K562 (cell line): ENCODE measurements around the gene C4BPB. TPM values are rescaled to one million over a fixed set of nuclear protein-coding genes. Genes with fewer than 3 reads are reported as not detected.

Experiments
- GTF2F1 ChIP-seq: IDR thresholded peaks from 2 replicates; pipeline ENCODE4 v1.6.1; 2011; ENCODE audit warnings: low read depth, low read length, improper control_type of control experiment
- HNRNPK ChIP-seq: fragments of 200-400 bp; formaldehyde crosslinking; IDR thresholded peaks from one replicate; pipeline ENCODE4 v1.6.1; 2018; ENCODE audit warnings: mild to moderate bottlenecking, low read depth, low read length; ENCODE audit not compliant: poor library complexity, severe bottlenecking
- LCOR ChIP-seq: sonication (generic); formaldehyde crosslinking; IDR thresholded peaks from 2 replicates; pipeline ENCODE4 v1.8.0; 2022; ENCODE audit warnings: mild to moderate bottlenecking, missing genetic modification reagents
- MGA ChIP-seq: fragments of 450-650 bp; IDR thresholded peaks from 2 replicates; pipeline ENCODE4 v1.6.1; 2016; ENCODE audit warnings: mild to moderate bottlenecking, moderate library complexity
- SMARCE1 ChIP-seq: fragments of 450-650 bp; IDR thresholded peaks from 2 replicates; pipeline ENCODE4 v1.7.1; 2016; ENCODE audit warnings: mild to moderate bottlenecking
- SP1 ChIP-seq: sonication (generic); formaldehyde crosslinking; IDR thresholded peaks from 2 replicates; pipeline ENCODE4 v1.8.1; 2022; ENCODE audit warnings: mild to moderate bottlenecking, missing genetic modification reagents
- U2AF2 ChIP-seq: fragments of 200-400 bp; formaldehyde crosslinking; optimal IDR thresholded peaks from 2 replicates; pipeline ENCODE3; 2017; ENCODE audit warnings: low read depth, mild to moderate bottlenecking, low read length
- ZC3H4 ChIP-seq: sonication (generic); formaldehyde crosslinking; IDR thresholded peaks from 2 replicates; pipeline ENCODE4 v1.9.0; 2021; ENCODE audit warnings: missing genetic modification reagents, borderline replicate concordance
- ZNF324 ChIP-seq: fragments of 250-450 bp; sonication (Bioruptor Pico); IDR thresholded peaks from 2 replicates; pipeline ENCODE4 v1.4.0; 2020; ENCODE audit warnings: mild to moderate bottlenecking
- ZNF512 ChIP-seq: IDR thresholded peaks from 2 replicates; pipeline ENCODE4 v1.6.1; 2016; ENCODE audit warnings: missing genetic modification characterization, missing compliant biosample characterization
- ZNF639 ChIP-seq, 2 experiments: fragments of 200-800 bp in 1 of 2; sonication (Bioruptor generic) in 1 of 2; sonication (generic) in 1 of 2; formaldehyde crosslinking in 1 of 2; IDR thresholded peaks in 1 of 2; conservative IDR thresholded peaks in 1 of 2; 2 replicates each; pipeline versions ENCODE4 v1.5.0 to v1.6.1; 2016 to 2020; ENCODE audit warnings: missing compliant biosample characterization in 1 of 2, missing genetic modification characterization in 1 of 2, missing genetic modification reagents in 1 of 2
- ZNF75A ChIP-seq: fragments of 450-650 bp; formaldehyde crosslinking; IDR thresholded peaks from 2 replicates; pipeline ENCODE4 v1.4.0; 2020; ENCODE audit warnings: mild to moderate bottlenecking
- polyA plus RNA-seq, 8 experiments: library from polyadenylated mRNA; depleted of rRNA in 4 of 8; stranded (reverse) in 5 of 8; unstranded in 3 of 8; fragments of >200 nt; fragmentation: Nextera tagmentation in 2 of 8; fragmentation: Illumina TruSeq in 1 of 8; extraction: Ambion mirVana in 2 of 8; extraction: Trizol in 1 of 8; gene quantifications; 2 replicates each; pipeline versions ENCODE4 v1.2.1 to v1.2.3, GENCODE V29; 2011 to 2014; ENCODE audit warnings: inconsistent platforms in 1 of 8, missing spikeins in 1 of 8
- total RNA-seq, 7 experiments: library from RNA; depleted of rRNA in 6 of 7; stranded (reverse); fragments of >200 nt in 6 of 7; fragmentation: Illumina TruSeq in 2 of 7; extraction: Trizol in 2 of 7; gene quantifications; 2 replicates each; pipeline versions ENCODE4 v1.2.1 to v1.2.3, GENCODE V29; 2011 to 2021; ENCODE audit warnings: low replicate concordance in 1 of 7

The C4BPB gene
- total and polyA plus RNA-seq, 9 of the 15 experiments (the other 6 are each of a cell fraction or from before 2014, with no cell fraction given) = not detected

GRCh38 chr1:207051191-207051943, 37.3 kb upstream of the C4BPB start, which contains the start of gene YOD1 (continued):
- TF ChIP-seq HNRNPK (no peak), U2AF2 (no peak), SP1 (CRISPR knock-in tag) (peak; percentile 26; the same call in 1 of the 2 replicates), GTF2F1 (no peak), ZNF639 (CRISPR knock-in tag; conservative IDR thresholded peaks at IDR 0.05 in 1 of 2, IDR thresholded peaks at IDR 0.05 in 1 of 2) (peak in 1 of 2 experiments; percentile 64; a peak in 2 of 4 replicates), ZC3H4 (CRISPR knock-in tag) (no peak), SMARCE1 (peak; percentile 47; the same call in 1 of the 2 replicates), ZNF512 (no peak), ZNF75A (CRISPR knock-in tag) (no peak), MGA (peak; percentile 73), LCOR (CRISPR knock-in tag) (peak; percentile 15; the same call in 1 of the 2 replicates), ZNF324 (CRISPR knock-in tag) (no peak)
